ENCODE results near the gene PHLDB1.

PHLDB1 gene

DNA sequence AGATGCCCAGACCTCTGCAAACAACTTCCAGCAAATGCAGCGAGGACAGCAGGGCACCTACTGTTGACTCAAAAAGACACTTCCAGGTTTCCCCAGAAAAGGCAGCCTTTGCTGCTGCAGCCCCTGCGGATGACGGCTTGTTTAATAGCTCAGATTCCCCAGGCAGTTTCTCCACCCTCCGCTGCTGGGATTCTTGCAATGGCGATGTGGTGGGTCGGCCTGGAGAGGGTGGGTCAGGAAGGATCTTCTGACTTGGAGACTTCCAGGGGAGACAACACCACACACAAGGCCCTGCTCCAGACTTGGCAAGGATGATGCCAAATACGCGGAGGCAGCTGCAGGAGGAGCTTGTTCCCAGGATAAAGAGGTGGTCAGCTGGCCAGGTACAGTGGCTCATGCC, 89.9 kb downstream of the PHLDB1 start:
- no peak for DNase-seq (ENCODE audit: low read depth)

DNA sequence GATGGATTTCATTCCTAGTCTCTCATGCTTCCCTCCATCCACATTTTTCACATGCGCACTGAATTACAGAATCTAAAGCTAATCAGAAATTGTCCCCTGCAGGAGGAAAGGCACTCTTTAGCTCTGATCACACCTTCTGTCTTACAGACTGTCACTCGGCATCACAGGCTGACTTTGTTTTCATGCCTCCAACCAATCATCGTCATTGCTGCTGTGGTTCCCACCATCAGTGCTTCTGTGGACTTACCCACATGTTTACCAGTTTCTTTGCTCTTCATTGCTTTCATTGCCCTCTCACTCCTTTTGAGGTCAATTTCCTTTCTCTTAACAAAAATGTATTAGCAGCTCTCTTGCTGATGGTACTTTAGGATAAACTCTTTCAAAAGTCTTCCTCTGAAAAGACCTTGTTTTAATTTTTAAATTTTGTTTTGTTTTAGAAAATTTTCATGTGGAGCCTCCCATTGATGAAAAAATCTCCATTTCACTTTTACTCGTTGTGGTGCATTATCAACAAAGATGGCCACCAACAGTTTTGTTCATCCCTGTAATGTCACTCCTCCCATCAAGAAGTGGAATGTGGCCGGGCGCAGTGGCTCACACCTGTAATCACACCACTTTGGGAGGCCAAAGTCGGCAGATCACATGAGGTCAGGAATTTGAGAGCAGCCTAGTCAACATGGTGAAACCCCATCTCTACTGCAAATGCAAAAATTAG, 92.2 kb downstream of the PHLDB1 start:
- H3K4me3 ChIP-seq (replicated peaks; ENCODE audit: low read depth, low read length), result no peak overlapping the region
- no peak for DNase-seq (ENCODE audit: low read depth)
- TF ChIP-seq CTCF (IDR thresholded peaks at IDR 0.05; ENCODE audit: low read length, missing control alignments), result no peak

More for the DNA sequence above, 89.9 kb downstream of the PHLDB1 start:
- no peak overlapping the region for H3K4me3 ChIP-seq (replicated peaks; ENCODE audit: low read depth, low read length)
- TF ChIP-seq CTCF (IDR thresholded peaks at IDR 0.05; ENCODE audit: low read length, missing control alignments), result no peak

DNA sequence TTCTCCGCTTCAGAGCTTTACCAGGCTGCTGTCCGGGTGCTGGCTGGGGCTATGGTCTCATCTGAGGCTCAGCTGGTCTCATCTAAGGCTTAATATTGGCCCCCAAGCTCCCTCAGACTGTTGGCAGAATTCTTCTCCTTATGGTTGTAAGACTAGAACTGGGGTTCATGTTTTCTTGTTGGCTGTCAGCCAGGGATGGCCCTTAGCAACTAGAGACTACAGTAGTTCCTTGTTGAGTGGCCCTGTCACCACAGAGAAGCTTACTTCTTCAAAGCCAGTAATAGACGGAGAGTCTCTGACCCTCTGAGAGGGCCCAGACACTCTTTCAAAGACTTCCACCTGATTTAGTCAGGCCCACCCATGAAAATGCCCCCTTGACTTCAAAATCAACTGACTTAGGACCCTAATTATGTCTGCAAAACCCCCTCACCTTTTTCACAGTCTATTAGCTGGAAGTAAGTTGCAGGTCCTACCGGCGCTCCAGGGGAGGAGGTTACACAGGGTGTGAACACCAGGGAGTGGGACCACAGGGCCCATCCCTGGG, 96.2 kb downstream of the PHLDB1 start:
- no peak for DNase-seq (ENCODE audit: low read depth)
- H3K4me3 ChIP-seq (replicated peaks; ENCODE audit: low read depth, low read length), result no peak overlapping the region
- no peak for TF ChIP-seq CTCF (IDR thresholded peaks at IDR 0.05; ENCODE audit: low read length, missing control alignments)

- no peak overlapping the region for H3K4me3 ChIP-seq (replicated peaks; ENCODE audit: low read depth, low read length)
- no peak for DNase-seq (ENCODE audit: low read depth)
- no peak for TF ChIP-seq CTCF (IDR thresholded peaks at IDR 0.05; ENCODE audit: low read length, missing control alignments)
Measured at GRCh38 chr11:118705111-118705741, 97.8 kb downstream of the PHLDB1 start.

DNA sequence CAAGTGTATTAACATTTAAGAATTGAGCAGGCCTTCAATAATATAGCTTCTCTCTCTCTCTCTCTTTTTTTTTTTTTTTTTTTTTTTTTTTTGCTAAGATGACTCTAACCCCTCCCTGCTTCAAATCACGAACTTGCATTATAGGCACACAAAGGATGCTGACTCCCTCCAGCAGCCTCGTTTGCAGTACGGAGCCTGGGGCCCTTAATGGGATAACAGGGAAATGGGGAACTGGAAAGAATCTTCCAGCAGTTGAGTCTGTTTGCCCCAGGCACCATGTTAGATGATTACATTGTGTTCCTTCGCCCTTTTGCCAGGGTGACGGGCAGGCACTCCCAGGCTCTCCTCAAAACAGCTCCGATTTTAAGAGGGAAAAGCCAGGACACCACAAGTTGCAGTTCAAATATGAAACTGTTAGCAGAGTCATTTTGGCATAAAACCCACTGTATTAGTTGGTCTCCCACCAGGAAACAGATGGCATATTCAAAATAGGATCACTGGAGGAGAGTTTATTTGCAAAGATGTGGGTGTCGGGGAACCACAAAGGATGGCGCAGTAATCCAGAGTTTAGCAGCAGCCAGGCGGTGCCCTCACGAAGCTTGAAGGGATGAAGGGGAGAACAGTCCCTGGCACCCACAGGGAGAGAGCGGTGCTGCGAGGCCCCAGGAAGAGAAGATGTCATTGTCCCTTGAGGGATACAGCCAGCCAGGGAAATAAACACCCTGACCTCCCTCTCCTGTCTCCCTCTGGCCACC, 98.6 kb downstream of the PHLDB1 start:
- DNase-seq (ENCODE audit: low read depth), result no peak
- TF ChIP-seq CTCF (IDR thresholded peaks at IDR 0.05; ENCODE audit: low read length, missing control alignments), result no peak
- no peak overlapping the region for H3K4me3 ChIP-seq (replicated peaks; ENCODE audit: low read depth, low read length)

DNA sequence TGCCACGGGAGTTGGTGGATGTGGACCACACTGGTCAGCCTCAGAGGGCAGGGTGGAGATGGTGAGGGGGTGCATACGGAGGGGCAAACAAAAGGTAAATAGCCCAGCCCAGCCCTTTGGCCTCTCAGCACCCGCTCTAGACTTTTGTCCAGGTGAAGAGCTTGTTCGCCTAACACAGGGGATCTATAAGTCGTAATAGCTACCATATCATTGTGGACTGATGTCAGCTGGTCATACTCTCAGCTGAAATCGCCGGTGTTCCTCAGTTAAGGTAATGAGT, 99.1 kb downstream of the PHLDB1 start:
- no peak for DNase-seq (ENCODE audit: low read depth)
- H3K4me3 ChIP-seq (replicated peaks; ENCODE audit: low read depth, low read length), result no peak overlapping the region
- no peak for TF ChIP-seq CTCF (IDR thresholded peaks at IDR 0.05; ENCODE audit: low read length, missing control alignments)
